Uterus (tissue), 2 donors: Measurements from ENCODE around the gene TCHHL1.

Source experiments
- POLR2A ChIP-seq, 2 donors: fragments of 450-650 bp; IDR thresholded peaks; one replicate each; pipeline ENCODE4 v1.6.1; 2016; ENCODE audit warnings: antibody characterized with exemption in 2 of 2, mild to moderate bottlenecking in 1 of 2, moderate library complexity in 1 of 2
- TF ChIP-seq, protein P1 (sequence below), 4 experiments: fragments of 200-600 bp in 2 of 4; fragments of 450-650 bp in 2 of 4; sonication (generic) in 2 of 4; IDR thresholded peaks; one replicate each; pipeline ENCODE4 v1.5.1; 2016 to 2019; ENCODE audit warnings: antibody characterized with exemption in 4 of 4, mild to moderate bottlenecking in 2 of 4, moderate library complexity in 1 of 4

DNA sequence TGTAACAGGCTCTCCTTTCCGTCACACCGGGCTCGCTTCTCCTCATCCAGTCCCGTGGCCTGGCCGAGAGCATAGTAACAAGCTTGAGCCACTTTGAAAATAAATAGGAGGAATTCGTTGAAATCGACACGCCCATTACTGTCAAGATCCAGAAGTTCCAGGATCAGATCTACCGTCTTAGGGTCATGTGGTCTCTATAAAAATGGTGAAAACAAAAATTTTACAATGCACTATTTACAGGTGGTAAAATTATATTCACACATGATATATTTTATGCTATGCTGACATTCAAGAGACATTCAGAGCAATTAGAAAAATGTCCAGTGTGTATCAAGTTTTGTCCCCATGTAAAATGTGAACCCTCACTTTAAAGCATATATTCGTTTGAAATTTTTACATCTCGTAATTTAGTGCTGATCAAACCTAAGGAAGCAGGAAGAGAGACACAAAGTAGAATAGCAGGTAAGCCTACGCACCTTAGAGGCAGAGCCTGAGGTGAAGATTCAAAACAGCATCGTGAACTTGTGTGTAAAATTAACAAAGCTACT, 24.1 kb upstream of the TCHHL1 start:
- TF ChIP-seq, protein P1, sequence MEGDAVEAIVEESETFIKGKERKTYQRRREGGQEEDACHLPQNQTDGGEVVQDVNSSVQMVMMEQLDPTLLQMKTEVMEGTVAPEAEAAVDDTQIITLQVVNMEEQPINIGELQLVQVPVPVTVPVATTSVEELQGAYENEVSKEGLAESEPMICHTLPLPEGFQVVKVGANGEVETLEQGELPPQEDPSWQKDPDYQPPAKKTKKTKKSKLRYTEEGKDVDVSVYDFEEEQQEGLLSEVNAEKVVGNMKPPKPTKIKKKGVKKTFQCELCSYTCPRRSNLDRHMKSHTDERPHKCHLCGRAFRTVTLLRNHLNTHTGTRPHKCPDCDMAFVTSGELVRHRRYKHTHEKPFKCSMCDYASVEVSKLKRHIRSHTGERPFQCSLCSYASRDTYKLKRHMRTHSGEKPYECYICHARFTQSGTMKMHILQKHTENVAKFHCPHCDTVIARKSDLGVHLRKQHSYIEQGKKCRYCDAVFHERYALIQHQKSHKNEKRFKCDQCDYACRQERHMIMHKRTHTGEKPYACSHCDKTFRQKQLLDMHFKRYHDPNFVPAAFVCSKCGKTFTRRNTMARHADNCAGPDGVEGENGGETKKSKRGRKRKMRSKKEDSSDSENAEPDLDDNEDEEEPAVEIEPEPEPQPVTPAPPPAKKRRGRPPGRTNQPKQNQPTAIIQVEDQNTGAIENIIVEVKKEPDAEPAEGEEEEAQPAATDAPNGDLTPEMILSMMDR (IDR thresholded peaks at IDR 0.05): no peak
- no peak for TF ChIP-seq POLR2A (IDR thresholded peaks at IDR 0.05)
